NT2/D1 (cell line): ENCODE measurements around the gene RABL3.

ENCODE experiments used
- SUZ12 ChIP-seq: IDR thresholded peaks from 2 replicates; pipeline ENCODE4 v1.6.1; 2011; ENCODE audit not compliant: insufficient read length, insufficient read depth; ENCODE audit errors: extremely low read depth
- YY1 ChIP-seq: IDR thresholded peaks from 2 replicates; pipeline ENCODE4 v1.6.1; 2011; ENCODE audit not compliant: insufficient read length, insufficient read depth
- ZNF274 ChIP-seq: IDR thresholded peaks from 2 replicates; pipeline ENCODE4 v1.6.1; 2011; ENCODE audit warnings: mild to moderate bottlenecking, low read depth, low read length

- TF ChIP-seq YY1 (no peak), ZNF274 (no peak), SUZ12 (no peak)
These were observed 31.9 kb downstream of the RABL3 start for GRCh38 chr3:120710369-120710768.
